ENCODE results near the gene VEGFC.

DNA sequence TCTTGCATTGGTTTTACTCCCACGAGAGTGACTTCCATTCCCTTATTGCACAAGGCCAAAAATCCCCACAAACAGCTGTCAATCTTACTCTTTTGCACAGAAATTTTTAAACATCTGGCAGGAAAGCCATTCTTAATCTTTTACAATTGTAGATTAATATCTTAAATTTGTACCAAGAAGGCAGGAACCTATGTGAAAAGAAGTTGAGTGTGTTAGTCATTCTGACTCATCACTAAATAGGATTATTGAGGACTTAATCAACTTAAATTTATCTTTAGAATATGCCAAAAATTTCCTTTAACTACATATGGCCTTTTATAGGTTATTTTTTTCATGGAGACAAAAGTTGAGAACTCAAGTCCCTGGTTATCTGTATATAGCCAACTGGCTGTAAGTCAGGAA, 49.0 kb upstream of the VEGFC start:
- TF ChIP-seq, protein P1, sequence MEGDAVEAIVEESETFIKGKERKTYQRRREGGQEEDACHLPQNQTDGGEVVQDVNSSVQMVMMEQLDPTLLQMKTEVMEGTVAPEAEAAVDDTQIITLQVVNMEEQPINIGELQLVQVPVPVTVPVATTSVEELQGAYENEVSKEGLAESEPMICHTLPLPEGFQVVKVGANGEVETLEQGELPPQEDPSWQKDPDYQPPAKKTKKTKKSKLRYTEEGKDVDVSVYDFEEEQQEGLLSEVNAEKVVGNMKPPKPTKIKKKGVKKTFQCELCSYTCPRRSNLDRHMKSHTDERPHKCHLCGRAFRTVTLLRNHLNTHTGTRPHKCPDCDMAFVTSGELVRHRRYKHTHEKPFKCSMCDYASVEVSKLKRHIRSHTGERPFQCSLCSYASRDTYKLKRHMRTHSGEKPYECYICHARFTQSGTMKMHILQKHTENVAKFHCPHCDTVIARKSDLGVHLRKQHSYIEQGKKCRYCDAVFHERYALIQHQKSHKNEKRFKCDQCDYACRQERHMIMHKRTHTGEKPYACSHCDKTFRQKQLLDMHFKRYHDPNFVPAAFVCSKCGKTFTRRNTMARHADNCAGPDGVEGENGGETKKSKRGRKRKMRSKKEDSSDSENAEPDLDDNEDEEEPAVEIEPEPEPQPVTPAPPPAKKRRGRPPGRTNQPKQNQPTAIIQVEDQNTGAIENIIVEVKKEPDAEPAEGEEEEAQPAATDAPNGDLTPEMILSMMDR (IDR thresholded peaks at IDR 0.05): no peak
- no peak for TF ChIP-seq POLR2A (IDR thresholded peaks at IDR 0.05)
